Stomach (tissue), 9 donors: Measurements from ENCODE around the gene PALLD. TPM values are rescaled to one million over a fixed set of nuclear protein-coding genes. Genes with fewer than 3 reads are reported as not detected.

Source experiments
- DNase-seq, 2 donors: peaks; one replicate each; pipeline versions ENCODE4 v3.0.0 to v3.0.0-alpha.2; 2013 to 2019
- H3K27ac ChIP-seq, 5 donors: fragments of 200-600 bp in 4 of 5; sonication (generic) in 4 of 5; one replicate each; pipeline ENCODE4 v1.5.1; 2013 to 2019; ENCODE audit warnings: mild to moderate bottlenecking in 1 of 5, moderate library complexity in 1 of 5
- H3K27me3 ChIP-seq, 3 donors: fragments of 200-600 bp; sonication (generic); one replicate each; pipeline ENCODE4 v1.5.1; 2017 to 2019; ENCODE audit warnings: mixed run types in 1 of 3
- H3K36me3 ChIP-seq, 4 donors: fragments of 200-600 bp; sonication (generic); 1 replicate in 3 of 4; 2 replicates in 1 of 4; pipeline ENCODE4 v1.5.1; 2016 to 2019
- H3K4me1 ChIP-seq, 4 donors: fragments of 200-600 bp; sonication (generic); one replicate each; pipeline ENCODE4 v1.5.1; 2016 to 2019
- H3K4me3 ChIP-seq, 4 donors: fragments of 200-600 bp; sonication (generic) in 3 of 4; one replicate each; pipeline ENCODE4 v1.5.1; 2016 to 2019; ENCODE audit warnings: mild to moderate bottlenecking in 1 of 4
- H3K9me3 ChIP-seq, 4 donors: fragments of 200-600 bp; sonication (generic); one replicate each; pipeline ENCODE4 v1.5.1; 2016 to 2019
- CTCF ChIP-seq, 7 experiments: fragments of 450-650 bp in 4 of 7; fragments of 200-600 bp in 3 of 7; sonication (generic) in 3 of 7; IDR thresholded peaks; one replicate each; pipeline ENCODE4 v1.5.1; 2016 to 2019; ENCODE audit warnings: antibody characterized with exemption in 7 of 7, control low read depth in 2 of 7, mild to moderate bottlenecking in 1 of 7
- EP300 ChIP-seq: sonication (generic); formaldehyde crosslinking; IDR thresholded peaks from one replicate; pipeline ENCODE4 v1.6.1; 2017; ENCODE audit warnings: antibody characterized with exemption
- POLR2A ChIP-seq, 4 donors: fragments of 450-650 bp; IDR thresholded peaks; one replicate each; pipeline ENCODE4 v1.6.1; 2016; ENCODE audit warnings: antibody characterized with exemption in 4 of 4, control low read depth in 2 of 4, mild to moderate bottlenecking in 1 of 4, moderate library complexity in 1 of 4
- POLR2AphosphoS5 ChIP-seq, 3 donors: sonication (generic); formaldehyde crosslinking; IDR thresholded peaks; one replicate each; pipeline ENCODE4 v1.6.1; 2016; ENCODE audit warnings: antibody characterized with exemption in 3 of 3
- WGBS, 5 donors: extraction: QIAGEN DNeasy Blood & Tissue Kit in 3 of 5; methylation state at CpG; one replicate each; pipeline versions ENCODE4 v1.1.5 to v1.1.7; 2013 to 2018; 5-methylcytosine and 5-hydroxymethylcytosine counted together
- intact Hi-C: fragments of 100-400 bp; cut with DNase I; formaldehyde crosslinking; loops from one replicate; pipeline ENCODE4 v1.15.1; 2023; ENCODE audit warnings: low total_unique reads
- polyA plus RNA-seq, 3 donors: library from polyadenylated mRNA; stranded (reverse); fragments of 200-250 nt; gene quantifications; one replicate each; pipeline ENCODE4 v1.2.3, GENCODE V29; 2013
- total RNA-seq, 5 donors: library from RNA; depleted of rRNA; stranded (reverse); fragments of >200 nt; gene quantifications; one replicate each; pipeline versions ENCODE4 v1.1.0 to v1.2.3, GENCODE V29; 2014 to 2016
- donor health status: healthy with polysubstance abuse.
- donor health status: Bipolar disorder and iron deficiency.
- donor health status: healthy.

PALLD gene
- total and polyA plus RNA-seq, 8 donors, result 75.9 to 984 (median 206) TPM

GRCh38 chr4:168769837-168770236 lies 273.0 kb downstream of the PALLD start:
- Histone ChIP-seq H3K36me3 (no peaks in the 10 kb centered on the region), H3K4me1 (peaks cover 15 to 57% (median 24%) of the 10 kb centered on the region in 4 donors), H3K27ac (peak overlapping the region in 4 of 5 donors; percentile 33 to 59 (median 44)), H3K4me3 (no peak overlapping the region), H3K27me3 (no peaks in the 10 kb centered on the region), H3K9me3 (no peaks in the 10 kb centered on the region)
- no peak for TF ChIP-seq POLR2A (IDR thresholded peaks at IDR 0.05)
- intact Hi-C loops, result no loop called here
- 32 to 71% (median 66%) methylated on average over 1 of the region's 1 CpG for WGBS, 5 donors
- no peak for DNase-seq

GRCh38 chr4:168771251-168771650 lies 274.4 kb downstream of the PALLD start:
- Histone ChIP-seq H3K4me3 (no peak overlapping the region), H3K4me1 (peaks cover 10 to 43% (median 17%) of the 10 kb centered on the region in 4 donors), H3K27me3 (no peaks in the 10 kb centered on the region), H3K9me3 (no peaks in the 10 kb centered on the region), H3K36me3 (no peaks in the 10 kb centered on the region), H3K27ac (no peak overlapping the region)
- TF ChIP-seq CTCF (IDR thresholded peaks at IDR 0.05), result no peak
- TF ChIP-seq POLR2A (IDR thresholded peaks at IDR 0.05), result no peak
- no peak for TF ChIP-seq POLR2AphosphoS5 (IDR thresholded peaks at IDR 0.05)
- no peak for TF ChIP-seq EP300
- no peak for DNase-seq
- WGBS, 5 donors, result 71 to 85% (median 77%) methylated on average over 2 of the region's 2 CpGs
- intact Hi-C loops, result no loop called here

GRCh38 chr4:168773388-168774195 lies 276.7 kb downstream of the PALLD start:
- 28 to 57% (median 44%) methylated on average over 12 of the region's 12 CpGs for WGBS, 5 donors
- intact Hi-C loops, result no loop called here
- Histone ChIP-seq H3K27ac (peak overlapping the region; percentile 9 to 75 (median 60)), H3K4me3 (peak overlapping the region in 3 of 4 donors; percentile 13 to 23 (median 16)), H3K27me3 (no peaks in the 10 kb centered on the region), H3K36me3 (no peaks in the 10 kb centered on the region), H3K9me3 (peaks cover 0 to 4% (median 0%) of the 10 kb centered on the region in 4 donors), H3K4me1 (peaks cover 6 to 34% (median 14%) of the 10 kb centered on the region in 4 donors)
- TF ChIP-seq EP300 (no peak), CTCF (IDR thresholded peaks at IDR 0.05) (no peak), POLR2AphosphoS5 (IDR thresholded peaks at IDR 0.05) (no peak), POLR2A (IDR thresholded peaks at IDR 0.05) (no peak)
- peak in 1 of 2 donors; percentile 75 for DNase-seq

GRCh38 chr4:168776382-168776781 lies 279.5 kb downstream of the PALLD start:
- intact Hi-C loops, result no loop called here
- H3K9me3 ChIP-seq, result peaks cover 0 to 4% (median 0%) of the 10 kb centered on the region in 4 donors
- no peak for TF ChIP-seq CTCF (IDR thresholded peaks at IDR 0.05)
- no peak for TF ChIP-seq EP300
- TF ChIP-seq POLR2A (IDR thresholded peaks at IDR 0.05), result no peak
- no peak for TF ChIP-seq POLR2AphosphoS5 (IDR thresholded peaks at IDR 0.05)

More at GRCh38 chr4:168776382-168776781, 279.5 kb downstream of the PALLD start:
- no peaks in the 10 kb centered on the region for H3K27me3 ChIP-seq
- H3K36me3 ChIP-seq, result no peaks in the 10 kb centered on the region
- no peak for DNase-seq
- H3K27ac ChIP-seq, result no peak overlapping the region
- H3K4me3 ChIP-seq, result no peak overlapping the region
- H3K4me1 ChIP-seq, result peaks cover 0 to 16% (median 6%) of the 10 kb centered on the region in 4 donors
